CD14-positive monocyte (primary cell): Measurements from ENCODE around the gene LRIG1. TPM values are rescaled to one million over a fixed set of nuclear protein-coding genes. Genes with fewer than 3 reads are reported as not detected.

Experiments used
- DNase-seq, 3 donors: peaks; one replicate each; pipeline ENCODE4 v3.0.0-alpha.2; 2011 to 2022
- H2AFZ ChIP-seq: 2 replicates; pipeline ENCODE4 v1.6.0; 2012; ENCODE audit warnings: mild to moderate bottlenecking, low read depth, low read length, inconsistent platforms; ENCODE audit not compliant: insufficient read depth, poor library complexity, severe bottlenecking
- H3K27ac ChIP-seq, 2 donors: 1 replicate in 1 of 2; 2 replicates in 1 of 2; pipeline ENCODE4 v1.5.1; 2012 to 2013; ENCODE audit warnings: low read length in 2 of 2, control low read depth in 1 of 2, inconsistent platforms in 1 of 2, low read depth in 1 of 2, mild to moderate bottlenecking in 1 of 2
- H3K27me3 ChIP-seq, 2 donors: one replicate each; pipeline versions ENCODE4 v1.6.0 to v1.6.1; 2011 to 2013; ENCODE audit warnings: low read length in 2 of 2; ENCODE audit not compliant: control insufficient read depth in 2 of 2, insufficient read depth in 2 of 2
- H3K36me3 ChIP-seq, 2 donors: replicated peaks in 1 of 2; 1 replicate in 1 of 2; 2 replicates in 1 of 2; pipeline versions ENCODE4 v1.5.1 to v1.6.1; 2012 to 2013; ENCODE audit warnings: low read length in 2 of 2, control low read depth in 1 of 2, inconsistent platforms in 1 of 2, mild to moderate bottlenecking in 1 of 2; ENCODE audit not compliant: insufficient read depth in 2 of 2, control insufficient read depth in 1 of 2
- H3K4me1 ChIP-seq, 2 donors: 1 replicate in 1 of 2; 2 replicates in 1 of 2; pipeline versions ENCODE4 v1.5.1 to v1.6.1; 2012 to 2013; ENCODE audit warnings: low read length in 2 of 2, control low read depth in 1 of 2, inconsistent platforms in 1 of 2, mild to moderate bottlenecking in 1 of 2, moderate library complexity in 1 of 2; ENCODE audit not compliant: insufficient read depth in 2 of 2, control insufficient read depth in 1 of 2
- H3K4me2 ChIP-seq: replicated peaks from 2 replicates; pipeline ENCODE3; 2012; ENCODE audit warnings: low read length, moderate library complexity, mild to moderate bottlenecking; ENCODE audit not compliant: poor library complexity, severe bottlenecking; ENCODE audit errors: extremely low read depth
- H3K4me3 ChIP-seq, 3 experiments: fragments of 200-600 bp in 1 of 3; sonication (generic) in 1 of 3; replicated peaks in 1 of 3; 1 replicate in 2 of 3; 2 replicates in 1 of 3; pipeline ENCODE4 v1.5.1; 2011 to 2013; ENCODE audit warnings: low read length in 3 of 3, mild to moderate bottlenecking in 3 of 3, control low read depth in 2 of 3, low read depth in 2 of 3, inconsistent platforms in 1 of 3, moderate library complexity in 1 of 3
- H3K79me2 ChIP-seq: 2 replicates; pipeline ENCODE4 v1.6.0; 2012; ENCODE audit warnings: mild to moderate bottlenecking, control low read depth, inconsistent platforms, low read length, moderate library complexity; ENCODE audit not compliant: insufficient read depth
- H3K9ac ChIP-seq: 2 replicates; pipeline ENCODE4 v1.6.0; 2017; ENCODE audit warnings: low read length, mild to moderate bottlenecking; ENCODE audit not compliant: insufficient read depth, poor library complexity, severe bottlenecking
- H3K9me3 ChIP-seq, 2 donors: replicated peaks in 1 of 2; 1 replicate in 1 of 2; 2 replicates in 1 of 2; pipeline versions ENCODE4 v1.5.1 to v1.6.1; 2012 to 2013; ENCODE audit warnings: low read length in 2 of 2, control low read depth in 1 of 2; ENCODE audit not compliant: control insufficient read depth in 1 of 2, insufficient read depth in 1 of 2
- H4K20me1 ChIP-seq: 2 replicates; pipeline ENCODE4 v1.6.0; 2012; ENCODE audit warnings: mild to moderate bottlenecking, low read length, control low read depth, moderate library complexity; ENCODE audit not compliant: insufficient read depth
- H3K27ac Mint-ChIP-seq, 7 donors: one replicate each; pipeline ENCODE4 v1.8.0; 2020; ENCODE audit warnings: mild to moderate bottlenecking in 7 of 7, mixed read lengths in 7 of 7, moderate library complexity in 6 of 7, inconsistent platforms in 2 of 7
- H3K27me3 Mint-ChIP-seq, 3 donors: one replicate each; pipeline ENCODE4 v1.8.0; 2021 to 2022; ENCODE audit warnings: low read depth in 3 of 3, mild to moderate bottlenecking in 3 of 3, mixed read lengths in 3 of 3, moderate library complexity in 3 of 3, inconsistent platforms in 1 of 3
- H3K36me3 Mint-ChIP-seq, 2 donors: one replicate each; pipeline ENCODE4 v1.8.0; 2020; ENCODE audit warnings: mixed read lengths in 2 of 2, inconsistent platforms in 1 of 2, mild to moderate bottlenecking in 1 of 2
- H3K4me1 Mint-ChIP-seq: one replicate; pipeline ENCODE4 v1.8.0; 2020; ENCODE audit warnings: mild to moderate bottlenecking, mixed read lengths
- H3K4me3 Mint-ChIP-seq, 2 donors: one replicate each; pipeline ENCODE4 v1.8.0; 2020; ENCODE audit warnings: mild to moderate bottlenecking in 2 of 2, mixed read lengths in 2 of 2, moderate library complexity in 1 of 2
- H3K9me3 Mint-ChIP-seq, 7 donors: one replicate each; pipeline ENCODE4 v1.8.0; 2020 to 2022; ENCODE audit warnings: mixed read lengths in 7 of 7, mild to moderate bottlenecking in 6 of 7, moderate library complexity in 6 of 7, inconsistent platforms in 2 of 7
- CTCF ChIP-seq: fragments of 200-600 bp; IDR thresholded peaks from one replicate; pipeline ENCODE4 v1.8.0; 2022; ENCODE audit warnings: antibody characterized with exemption, mild to moderate bottlenecking
- WGBS: methylation state at CpG from one replicate; pipeline ENCODE4 v1.1.5; 2013; ENCODE audit warnings: missing lambda C conversion rate; ENCODE audit not compliant: insufficient coverage; 5-methylcytosine and 5-hydroxymethylcytosine counted together
- intact Hi-C, 2 donors: fragments of 100-400 bp; cut with micrococcal nuclease; formaldehyde crosslinking; loops; one replicate each; pipeline versions ENCODE4 v1.15.0 to v1.15.1; 2023
- polyA plus RNA-seq, 3 donors: library from polyadenylated mRNA; depleted of rRNA in 1 of 3; unstranded in 2 of 3; stranded (reverse) in 1 of 3; fragments of 300-500 nt in 2 of 3; fragments of >200 nt in 1 of 3; fragmentation: Illumina TruSeq in 2 of 3; gene quantifications; 1 replicate in 2 of 3; 2 replicates in 1 of 3; pipeline ENCODE4 v1.2.3, GENCODE V29; 2012 to 2021

The LRIG1 gene
- polyA plus RNA-seq, 3 donors = 0.82 to 1.9 (median 1.0) TPM

- no peaks in the 10 kb centered on the region for H3K27me3 Mint-ChIP-seq
- H3K9me3 Mint-ChIP-seq = peaks cover 0 to 12% (median 0%) of the 10 kb centered on the region in 7 donors
- Histone ChIP-seq H3K79me2 (no peaks in the 10 kb centered on the region), H3K27ac (no peak overlapping the region), H3K27me3 (no peaks in the 10 kb centered on the region), H2AFZ (no peak overlapping the region), H3K9ac (no peak overlapping the region), H3K9me3 (no peaks in the 10 kb centered on the region), H3K4me3 (no peak overlapping the region), H3K4me1 (no peaks in the 10 kb centered on the region), H3K36me3 (no peaks in the 10 kb centered on the region), H3K4me2 (no peak overlapping the region), H4K20me1 (no peaks in the 10 kb centered on the region)
- H3K4me3 Mint-ChIP-seq = no peak overlapping the region
- 98% methylated on average over 3 of the region's 5 CpGs for WGBS
- intact Hi-C loops = no loop called here
- peaks cover 0 to 2% of the 10 kb centered on the region in 2 donors for H3K36me3 Mint-ChIP-seq
- no peak for DNase-seq
- TF ChIP-seq CTCF = no peak
- H3K4me1 Mint-ChIP-seq = peaks cover 4% of the 10 kb centered on the region
- H3K27ac Mint-ChIP-seq = no peak overlapping the region
Observed at GRCh38 chr3:66427951-66428474, 72.8 kb downstream of the LRIG1 start.

- DNase-seq = no peak
- H3K4me1 ChIP-seq = no peaks in the 10 kb centered on the region
- peaks cover 1 to 16% (median 5%) of the 10 kb centered on the region in 7 donors for H3K9me3 Mint-ChIP-seq
- no peaks in the 10 kb centered on the region for H4K20me1 ChIP-seq
- intact Hi-C loops = no loop called here
- no peak overlapping the region for H3K27ac ChIP-seq
- no peak for TF ChIP-seq CTCF
- peaks cover 0 to 2% (median 0%) of the 10 kb centered on the region in 3 donors for H3K27me3 Mint-ChIP-seq
- WGBS = no CpG with 5 or more reads among the region's 3 CpGs
- peaks cover 0 to 2% of the 10 kb centered on the region in 2 donors for H3K36me3 Mint-ChIP-seq
- no peaks in the 10 kb centered on the region for H3K27me3 ChIP-seq
- no peaks in the 10 kb centered on the region for H3K9me3 ChIP-seq
- no peak overlapping the region for H3K4me2 ChIP-seq
- H3K4me3 Mint-ChIP-seq = no peak overlapping the region
- no peak overlapping the region for H3K9ac ChIP-seq
- no peaks in the 10 kb centered on the region for H3K79me2 ChIP-seq
- H3K27ac Mint-ChIP-seq = no peak overlapping the region
- no peak overlapping the region for H2AFZ ChIP-seq
- H3K4me1 Mint-ChIP-seq = peaks cover 4% of the 10 kb centered on the region
- H3K4me3 ChIP-seq = no peak overlapping the region
- no peaks in the 10 kb centered on the region for H3K36me3 ChIP-seq
Observed at GRCh38 chr3:66427352-66427751, 73.5 kb downstream of the LRIG1 start.
